Fibroblast of lung (primary cell): ENCODE data around the gene HCRTR2.

Experiments
- CTCF ChIP-seq, 2 donors: IDR thresholded peaks in 1 of 2; conservative IDR thresholded peaks in 1 of 2; 1 replicate in 1 of 2; 2 replicates in 1 of 2; pipeline ENCODE4 v1.5.1; 2011 to 2012; ENCODE audit warnings: low read length in 2 of 2, control low read depth in 1 of 2, inconsistent platforms in 1 of 2, low read depth in 1 of 2, mild to moderate bottlenecking in 1 of 2
- EZH2 ChIP-seq: IDR thresholded peaks from 2 replicates; pipeline ENCODE4 v1.5.1; 2012; ENCODE audit warnings: low read length, control low read depth, mild to moderate bottlenecking; ENCODE audit errors: missing control alignments

DNA sequence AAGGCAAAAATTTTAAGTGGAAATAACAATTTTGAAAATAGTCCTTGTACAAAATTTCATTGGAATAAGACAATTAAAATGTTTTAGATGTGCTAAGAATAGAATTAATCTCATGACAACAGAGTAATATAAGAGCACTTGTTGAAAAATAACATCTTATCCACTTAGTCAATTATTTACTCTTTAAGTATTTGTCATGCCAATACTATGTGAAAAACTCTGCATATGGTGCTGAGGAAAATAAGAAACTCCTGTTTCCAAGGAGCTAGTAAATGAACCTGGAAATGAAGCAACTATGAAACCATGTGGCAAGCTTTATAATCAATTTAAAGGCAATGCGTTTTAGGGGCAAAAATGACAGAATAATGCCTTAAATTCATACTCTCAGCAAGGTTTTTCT is 42.7 kb upstream of the HCRTR2 start:
- TF ChIP-seq CTCF (conservative IDR thresholded peaks at IDR 0.05 in 1 of 2, IDR thresholded peaks at IDR 0.05 in 1 of 2; ENCODE audit: low read depth in 1 of 2, low read length in 2 of 2) (no peak), EZH2 (no peak)
